ENCODE data around the gene HGFAC. TPM values are rescaled to one million over a fixed set of nuclear protein-coding genes. Genes with fewer than 3 reads are reported as not detected.

HGFAC gene
- total RNA-seq, 2 experiments from 2014 or later: 0.25 to 0.75 TPM

DNA sequence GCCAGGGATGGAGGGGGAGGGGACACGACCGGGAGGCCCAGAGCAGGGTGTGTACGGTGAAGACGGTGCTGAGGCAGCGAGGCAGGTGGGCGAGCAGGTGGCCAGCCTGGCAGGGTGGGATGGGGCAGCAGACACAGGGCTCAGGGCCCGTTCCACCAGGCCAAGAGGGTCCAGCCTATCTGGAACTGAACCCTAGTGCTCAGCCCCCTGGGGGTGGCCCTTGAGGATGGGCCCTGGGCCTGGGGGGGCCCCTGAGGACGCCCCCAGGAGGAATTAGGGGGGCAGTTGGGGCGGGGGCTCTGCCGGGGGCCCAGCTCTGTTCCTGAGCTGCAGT, 3.0 kb upstream of the HGFAC start:
- H3K9me3 Mint-ChIP-seq: no peaks in the 10 kb centered on the region
- ATAC-seq (ENCODE audit: poor library complexity): no peak

GRCh38 chr4:3439391-3439790, 2.4 kb upstream of the HGFAC start:
- ATAC-seq (ENCODE audit: poor library complexity) (no peak), DNase-seq (no peak)
- Mint-ChIP-seq H3K4me3 (no peak overlapping the region), H3K27ac (no peak overlapping the region), H3K9me3 (no peaks in the 10 kb centered on the region), H3K4me1 (ENCODE audit: low read depth) (no peaks in the 10 kb centered on the region), H3K36me3 (ENCODE audit: low read depth) (no peaks in the 10 kb centered on the region), H3K27me3 (no peaks in the 10 kb centered on the region)
- intact Hi-C loops (cut with DNase I, micrococcal nuclease): no loop called here
- Histone ChIP-seq H3K4me3 (ENCODE audit: low read length) (no peak overlapping the region), H3K9me3 (ENCODE audit: control insufficient read depth in 1 of 2, insufficient read depth in 1 of 2, low read length in 2 of 2) (no peaks in the 10 kb centered on the region), H3K27ac (ENCODE audit: low read depth in 1 of 2, low read length in 2 of 2) (no peak overlapping the region), H3K27me3 (ENCODE audit: control insufficient read depth in 1 of 2, insufficient read depth in 2 of 2, low read length in 2 of 2) (no peaks in the 10 kb centered on the region), H3K4me1 (ENCODE audit: insufficient read depth, low read length) (peaks cover 11% of the 10 kb centered on the region), H3K36me3 (ENCODE audit: insufficient read depth, low read length) (no peaks in the 10 kb centered on the region)
- CTCF ChIA-PET: no interaction called here
- POLR2A ChIA-PET: no interaction called here
- TF ChIP-seq, protein P1, sequence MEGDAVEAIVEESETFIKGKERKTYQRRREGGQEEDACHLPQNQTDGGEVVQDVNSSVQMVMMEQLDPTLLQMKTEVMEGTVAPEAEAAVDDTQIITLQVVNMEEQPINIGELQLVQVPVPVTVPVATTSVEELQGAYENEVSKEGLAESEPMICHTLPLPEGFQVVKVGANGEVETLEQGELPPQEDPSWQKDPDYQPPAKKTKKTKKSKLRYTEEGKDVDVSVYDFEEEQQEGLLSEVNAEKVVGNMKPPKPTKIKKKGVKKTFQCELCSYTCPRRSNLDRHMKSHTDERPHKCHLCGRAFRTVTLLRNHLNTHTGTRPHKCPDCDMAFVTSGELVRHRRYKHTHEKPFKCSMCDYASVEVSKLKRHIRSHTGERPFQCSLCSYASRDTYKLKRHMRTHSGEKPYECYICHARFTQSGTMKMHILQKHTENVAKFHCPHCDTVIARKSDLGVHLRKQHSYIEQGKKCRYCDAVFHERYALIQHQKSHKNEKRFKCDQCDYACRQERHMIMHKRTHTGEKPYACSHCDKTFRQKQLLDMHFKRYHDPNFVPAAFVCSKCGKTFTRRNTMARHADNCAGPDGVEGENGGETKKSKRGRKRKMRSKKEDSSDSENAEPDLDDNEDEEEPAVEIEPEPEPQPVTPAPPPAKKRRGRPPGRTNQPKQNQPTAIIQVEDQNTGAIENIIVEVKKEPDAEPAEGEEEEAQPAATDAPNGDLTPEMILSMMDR (IDR thresholded peaks at IDR 0.05): no peak

More for the DNA sequence above, 3.0 kb upstream of the HGFAC start:
- H3K36me3 Mint-ChIP-seq (ENCODE audit: low read depth): no peaks in the 10 kb centered on the region
- intact Hi-C loops (cut with DNase I, micrococcal nuclease): no loop called here
- CTCF ChIA-PET: no interaction called here
- Histone ChIP-seq H3K36me3 (ENCODE audit: insufficient read depth, low read length) (no peaks in the 10 kb centered on the region), H3K27ac (ENCODE audit: low read depth in 1 of 2, low read length in 2 of 2) (no peak overlapping the region), H3K27me3 (ENCODE audit: control insufficient read depth in 1 of 2, insufficient read depth in 2 of 2, low read length in 2 of 2) (no peaks in the 10 kb centered on the region), H3K9me3 (ENCODE audit: control insufficient read depth in 1 of 2, insufficient read depth in 1 of 2, low read length in 2 of 2) (no peaks in the 10 kb centered on the region), H3K4me3 (ENCODE audit: low read length) (no peak overlapping the region), H3K4me1 (ENCODE audit: insufficient read depth, low read length) (peaks cover 10% of the 10 kb centered on the region)
- no peak overlapping the region for H3K4me3 Mint-ChIP-seq
- no peak for DNase-seq
- POLR2A ChIA-PET: no interaction called here
- no peaks in the 10 kb centered on the region for H3K4me1 Mint-ChIP-seq (ENCODE audit: low read depth)
- H3K27ac Mint-ChIP-seq: no peak overlapping the region
- H3K27me3 Mint-ChIP-seq: no peaks in the 10 kb centered on the region
- TF ChIP-seq, protein P1 (IDR thresholded peaks at IDR 0.05): no peak

DNA sequence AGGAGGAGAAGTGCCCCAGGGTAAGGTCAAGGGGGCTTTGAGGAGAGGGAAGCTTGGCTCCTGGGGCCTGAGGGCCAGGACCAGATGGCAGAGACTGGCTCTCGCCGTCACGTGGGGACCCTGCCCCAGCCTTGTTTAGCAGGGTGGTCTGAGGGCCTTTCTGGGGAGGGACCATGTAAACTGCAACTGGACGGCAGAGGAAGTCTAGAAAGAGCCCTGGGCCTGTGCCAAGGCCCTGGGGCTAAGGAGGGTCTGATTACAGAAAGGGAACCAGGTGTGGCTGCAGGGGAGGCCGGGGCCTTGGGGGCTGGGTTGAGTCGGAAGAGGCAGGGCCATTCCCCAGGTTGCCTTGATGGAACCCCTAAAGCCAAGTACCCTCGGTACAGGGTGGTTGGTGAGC, 1.8 kb upstream of the HGFAC start:
- Histone ChIP-seq H3K36me3 (ENCODE audit: insufficient read depth, low read length) (no peaks in the 10 kb centered on the region), H3K4me3 (ENCODE audit: low read length) (no peak overlapping the region), H3K27me3 (ENCODE audit: control insufficient read depth in 1 of 2, insufficient read depth in 2 of 2, low read length in 2 of 2) (no peaks in the 10 kb centered on the region), H3K27ac (ENCODE audit: low read depth in 1 of 2, low read length in 2 of 2) (no peak overlapping the region), H3K4me1 (ENCODE audit: insufficient read depth, low read length) (peaks cover 11% of the 10 kb centered on the region), H3K9me3 (ENCODE audit: control insufficient read depth in 1 of 2, insufficient read depth in 1 of 2, low read length in 2 of 2) (no peaks in the 10 kb centered on the region)
- TF ChIP-seq, protein P1 (IDR thresholded peaks at IDR 0.05): no peak
- POLR2A ChIA-PET: no interaction called here
- no peaks in the 10 kb centered on the region for H3K9me3 Mint-ChIP-seq
- H3K4me1 Mint-ChIP-seq (ENCODE audit: low read depth): no peaks in the 10 kb centered on the region
- no peaks in the 10 kb centered on the region for H3K27me3 Mint-ChIP-seq
- ATAC-seq (ENCODE audit: poor library complexity) (no peak), DNase-seq (no peak)
- intact Hi-C loops (cut with DNase I, micrococcal nuclease): no loop called here
- CTCF ChIA-PET: no interaction called here
- no peak overlapping the region for H3K27ac Mint-ChIP-seq
- no peak overlapping the region for H3K4me3 Mint-ChIP-seq
- H3K36me3 Mint-ChIP-seq (ENCODE audit: low read depth): no peaks in the 10 kb centered on the region

All from CD4-positive, alpha-beta T cell (primary cell).